Psoas muscle (tissue), 8 donors: ENCODE results near the gene CYP24A1. TPM values are rescaled to one million over a fixed set of nuclear protein-coding genes. Genes with fewer than 3 reads are reported as not detected.

Source experiments
- ATAC-seq, 4 donors: fragments of 200-7000 bp; cut with Tn5 transposase; one replicate each; pipeline ENCODE4 v1.9.1; 2020; ENCODE audit warnings: moderate library complexity in 3 of 4, mild to moderate bottlenecking in 2 of 4
- DNase-seq, 2 donors: peaks; one replicate each; pipeline ENCODE4 v3.0.0-alpha.2; 2020
- H3K27ac ChIP-seq: fragments of 200-600 bp; one replicate; pipeline ENCODE4 v1.8.0; 2022
- H3K27me3 ChIP-seq, 3 donors: fragments of 200-600 bp in 1 of 3; one replicate each; pipeline versions ENCODE4 v1.6.1 to v1.8.0; 2013 to 2022; ENCODE audit warnings: low read length in 2 of 3, mild to moderate bottlenecking in 2 of 3, moderate library complexity in 1 of 3; ENCODE audit not compliant: insufficient read depth in 3 of 3
- H3K36me3 ChIP-seq, 2 donors: fragments of 200-600 bp in 1 of 2; one replicate each; pipeline versions ENCODE4 v1.6.1 to v1.8.0; 2013 to 2022; ENCODE audit warnings: low read depth in 1 of 2, mild to moderate bottlenecking in 1 of 2, moderate library complexity in 1 of 2; ENCODE audit not compliant: insufficient read depth in 1 of 2
- H3K4me1 ChIP-seq: fragments of 200-600 bp; one replicate; pipeline ENCODE4 v1.8.0; 2022
- H3K4me3 ChIP-seq: fragments of 200-600 bp; one replicate; pipeline ENCODE4 v1.8.0; 2022; ENCODE audit warnings: mild to moderate bottlenecking
- H3K9me3 ChIP-seq: fragments of 200-600 bp; one replicate; pipeline ENCODE4 v1.8.0; 2022
- WGBS, 3 donors: extraction: QIAGEN DNeasy Blood & Tissue Kit; methylation state at CpG; one replicate each; pipeline versions ENCODE4 v1.1.6 to v1.1.7; 2013; 5-methylcytosine and 5-hydroxymethylcytosine counted together
- intact Hi-C, 2 donors: fragments of 100-400 bp; cut with DNase I; formaldehyde crosslinking; loops; one replicate each; pipeline versions ENCODE4 v1.11.0 to v1.14.2; 2022
- polyA plus RNA-seq, 3 donors: library from polyadenylated mRNA; stranded (reverse); fragments of 200-250 nt; gene quantifications; one replicate each; pipeline ENCODE4 v1.2.3, GENCODE V29; 2013
- total RNA-seq, 4 donors: library from RNA; stranded (reverse); fragmentation: NEBNext Ultra II Directional in 2 of 4; extraction: Animal tissue kit (Norgen Biotek cat#: 25700) in 2 of 4; gene quantifications; one replicate each; pipeline versions ENCODE4 v1.2.1 to v1.2.4, GENCODE V29; 2021 to 2023
- TF ChIP-seq, protein P1 (sequence below): fragments of 200-600 bp; IDR thresholded peaks from one replicate; pipeline ENCODE4 v1.8.0; 2022; ENCODE audit warnings: antibody characterized with exemption
- donor health status: healthy with polysubstance abuse.
- donor health status: DM: no; HTN: no; CAD: no; lungs with moderate emphysema.
- donor health status: Bipolar disorder and iron deficiency.
- donor health status: healthy.
- donor health status: DM: yes; HTN: yes; CAD: no.
- donor health status: DM: no; HTN: no; CAD: no.
- donor health status: DM: no; HTN: no; CAD: no.
- donor health status: DM: yes; HTN: yes; CAD: no.

Gene CYP24A1
- total and polyA plus RNA-seq, 7 donors: 0.03 TPM; not detected in 6

DNA sequence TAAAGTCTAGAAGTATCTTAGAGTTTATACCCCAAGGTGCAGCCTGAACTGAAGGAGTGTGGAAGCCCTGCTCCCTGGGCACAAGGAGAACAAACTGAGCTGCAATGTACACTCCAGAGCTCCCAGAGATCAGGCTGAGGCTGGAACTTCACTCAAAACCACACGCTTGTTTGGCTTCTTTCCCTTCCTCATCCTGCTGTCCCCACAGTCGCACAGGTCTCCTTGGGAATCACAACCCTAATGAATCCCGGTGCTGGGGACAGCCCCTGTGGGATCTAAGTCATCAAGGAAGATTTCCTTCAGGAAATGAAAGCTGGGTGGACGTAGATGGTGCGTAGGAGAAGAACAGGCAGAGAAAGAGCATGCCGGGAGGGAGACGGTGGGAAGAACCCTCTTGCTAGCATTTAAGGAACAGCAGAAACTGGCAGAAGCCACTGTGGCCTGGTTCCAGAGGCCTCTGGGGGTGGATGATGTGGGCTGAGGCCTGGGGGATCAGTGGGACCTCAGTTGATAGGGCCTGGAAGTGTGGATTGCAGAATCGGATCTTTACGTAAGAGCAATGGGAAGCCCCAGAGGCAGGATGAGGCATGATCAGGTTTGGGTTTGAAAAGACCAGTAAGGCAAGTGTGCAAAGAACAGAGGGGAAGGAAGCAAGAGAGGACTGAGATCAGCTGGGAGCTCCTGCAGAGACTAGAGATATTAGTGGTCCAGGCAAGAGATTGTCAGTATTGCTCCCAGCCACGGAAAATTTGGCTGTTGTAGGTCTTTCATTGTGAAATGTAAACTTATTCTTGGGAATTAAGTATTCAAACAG lies 21.4 kb downstream of the CYP24A1 start:
- TF ChIP-seq, protein P1, sequence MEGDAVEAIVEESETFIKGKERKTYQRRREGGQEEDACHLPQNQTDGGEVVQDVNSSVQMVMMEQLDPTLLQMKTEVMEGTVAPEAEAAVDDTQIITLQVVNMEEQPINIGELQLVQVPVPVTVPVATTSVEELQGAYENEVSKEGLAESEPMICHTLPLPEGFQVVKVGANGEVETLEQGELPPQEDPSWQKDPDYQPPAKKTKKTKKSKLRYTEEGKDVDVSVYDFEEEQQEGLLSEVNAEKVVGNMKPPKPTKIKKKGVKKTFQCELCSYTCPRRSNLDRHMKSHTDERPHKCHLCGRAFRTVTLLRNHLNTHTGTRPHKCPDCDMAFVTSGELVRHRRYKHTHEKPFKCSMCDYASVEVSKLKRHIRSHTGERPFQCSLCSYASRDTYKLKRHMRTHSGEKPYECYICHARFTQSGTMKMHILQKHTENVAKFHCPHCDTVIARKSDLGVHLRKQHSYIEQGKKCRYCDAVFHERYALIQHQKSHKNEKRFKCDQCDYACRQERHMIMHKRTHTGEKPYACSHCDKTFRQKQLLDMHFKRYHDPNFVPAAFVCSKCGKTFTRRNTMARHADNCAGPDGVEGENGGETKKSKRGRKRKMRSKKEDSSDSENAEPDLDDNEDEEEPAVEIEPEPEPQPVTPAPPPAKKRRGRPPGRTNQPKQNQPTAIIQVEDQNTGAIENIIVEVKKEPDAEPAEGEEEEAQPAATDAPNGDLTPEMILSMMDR: no peak
- ATAC-seq: no peak
- H3K27me3 ChIP-seq: no peaks in the 10 kb centered on the region
- H3K36me3 ChIP-seq: no peaks in the 10 kb centered on the region
- intact Hi-C loops: no loop called here
- WGBS, 3 donors: 53 to 60% (median 54%) methylated on average over 10 of the region's 10 CpGs
- no peaks in the 10 kb centered on the region for H3K4me1 ChIP-seq
- no peaks in the 10 kb centered on the region for H3K9me3 ChIP-seq
- H3K27ac ChIP-seq: no peak overlapping the region
- H3K4me3 ChIP-seq: no peak overlapping the region
- no peak for DNase-seq

DNA sequence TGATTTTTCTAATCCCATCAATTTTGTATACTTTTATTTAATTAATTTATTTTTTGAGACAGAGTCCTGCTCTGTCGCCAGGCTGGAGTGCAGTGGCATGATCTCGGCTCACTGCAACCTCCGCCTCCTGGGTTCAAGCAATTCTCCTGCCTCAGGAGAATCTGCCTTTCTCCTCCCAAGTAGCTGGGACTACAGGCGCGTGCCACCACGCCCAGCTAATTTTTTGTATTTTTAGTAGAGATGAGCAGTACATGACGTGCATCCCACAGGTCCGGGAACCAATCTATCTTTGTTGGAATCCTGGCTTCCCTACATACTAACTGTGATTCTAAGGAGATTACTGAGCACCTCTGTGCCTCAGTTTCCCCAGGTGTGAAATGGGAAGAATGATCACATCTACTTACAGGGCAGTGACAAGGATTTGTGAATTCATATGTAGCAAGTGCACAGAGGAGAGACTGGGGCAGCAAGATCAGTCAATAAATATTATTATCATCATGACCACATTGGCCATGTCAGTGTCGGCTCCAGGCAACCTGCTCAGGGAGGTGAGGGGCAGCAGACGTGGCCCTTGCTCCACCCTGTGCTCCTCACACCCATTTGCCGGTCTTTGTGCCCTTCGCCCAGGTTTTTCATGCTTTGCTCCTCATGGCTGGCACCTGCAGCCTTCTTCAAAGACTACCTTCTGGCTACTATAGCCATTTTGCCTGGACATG lies 22.1 kb downstream of the CYP24A1 start:
- no peak for DNase-seq
- no peak for ATAC-seq
- Histone ChIP-seq H3K4me3 (no peak overlapping the region), H3K36me3 (no peaks in the 10 kb centered on the region), H3K4me1 (no peaks in the 10 kb centered on the region), H3K27ac (no peak overlapping the region), H3K9me3 (no peaks in the 10 kb centered on the region), H3K27me3 (no peaks in the 10 kb centered on the region)
- intact Hi-C loops: no loop called here
- TF ChIP-seq, protein P1: no peak
- 93 to 95% (median 94%) methylated on average over 12 of the region's 12 CpGs for WGBS, 3 donors

DNA sequence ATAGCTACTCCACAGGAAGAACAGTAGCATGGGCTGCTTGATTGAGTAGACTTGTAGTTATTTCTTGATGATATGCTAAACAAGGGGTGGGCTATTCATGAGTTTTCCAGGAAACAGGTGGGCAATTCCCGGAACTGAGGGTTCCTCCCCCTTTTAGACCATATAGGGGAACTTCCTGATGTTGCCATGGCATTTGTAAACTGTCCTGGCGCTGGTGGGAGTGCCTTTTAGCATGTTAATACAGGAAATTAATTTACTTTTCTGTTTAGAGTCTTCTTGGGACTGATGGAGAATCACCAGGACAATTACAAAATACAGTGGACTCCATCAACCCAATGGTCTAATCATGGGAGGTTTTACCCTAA lies 22.7 kb downstream of the CYP24A1 start:
- Histone ChIP-seq H3K9me3 (no peaks in the 10 kb centered on the region), H3K27me3 (no peaks in the 10 kb centered on the region), H3K36me3 (no peaks in the 10 kb centered on the region), H3K4me3 (no peak overlapping the region), H3K4me1 (no peaks in the 10 kb centered on the region), H3K27ac (no peak overlapping the region)
- DNase-seq: no peak
- WGBS, 3 donors: 59 to 61% (median 59%) methylated on average over 2 of the region's 2 CpGs
- ATAC-seq: no peak
- intact Hi-C loops: no loop called here
- TF ChIP-seq, protein P1: no peak

DNA sequence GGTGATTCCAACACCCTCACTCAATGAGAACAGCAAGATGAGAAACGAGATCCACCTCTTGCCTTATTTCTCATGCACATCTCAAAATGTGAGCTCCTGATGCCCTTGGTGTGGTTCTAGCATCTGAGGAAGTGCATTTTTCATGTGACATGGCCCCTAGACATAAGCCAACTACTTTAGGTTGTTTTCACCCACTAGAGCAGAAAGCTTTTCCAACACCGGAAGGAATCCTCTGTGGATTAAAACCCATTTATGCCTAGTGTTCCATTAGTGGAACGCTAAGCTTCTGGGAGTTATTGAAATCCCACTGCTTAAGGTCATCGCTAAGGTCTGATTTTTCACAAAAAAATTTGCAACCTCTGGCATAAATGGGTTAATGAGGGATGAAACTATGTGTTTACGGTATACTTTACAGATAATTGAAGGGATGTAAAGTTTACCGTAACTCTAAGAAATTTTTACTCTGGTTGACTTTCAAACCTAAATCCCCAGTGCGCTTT lies 24.0 kb downstream of the CYP24A1 start:
- Histone ChIP-seq H3K36me3 (no peaks in the 10 kb centered on the region), H3K4me3 (no peak overlapping the region), H3K27ac (no peak overlapping the region), H3K27me3 (no peaks in the 10 kb centered on the region), H3K9me3 (no peaks in the 10 kb centered on the region), H3K4me1 (no peaks in the 10 kb centered on the region)
- 74 to 78% (median 77%) methylated on average over 7 of the region's 7 CpGs for WGBS, 3 donors
- DNase-seq: no peak
- TF ChIP-seq, protein P1: no peak
- intact Hi-C loops: no loop called here
- no peak for ATAC-seq
